HG02588 (cell line): ENCODE measurements around the gene PNPLA1.

Experiments used
- ATAC-seq: cut with Tn5 transposase; IDR thresholded peaks from one replicate; pipeline ENCODE4 v1.9.1; 2021; ENCODE audit warnings: mild to moderate bottlenecking, moderate library complexity; ENCODE audit not compliant: unreplicated experiment

The PNPLA1 gene

DNA sequence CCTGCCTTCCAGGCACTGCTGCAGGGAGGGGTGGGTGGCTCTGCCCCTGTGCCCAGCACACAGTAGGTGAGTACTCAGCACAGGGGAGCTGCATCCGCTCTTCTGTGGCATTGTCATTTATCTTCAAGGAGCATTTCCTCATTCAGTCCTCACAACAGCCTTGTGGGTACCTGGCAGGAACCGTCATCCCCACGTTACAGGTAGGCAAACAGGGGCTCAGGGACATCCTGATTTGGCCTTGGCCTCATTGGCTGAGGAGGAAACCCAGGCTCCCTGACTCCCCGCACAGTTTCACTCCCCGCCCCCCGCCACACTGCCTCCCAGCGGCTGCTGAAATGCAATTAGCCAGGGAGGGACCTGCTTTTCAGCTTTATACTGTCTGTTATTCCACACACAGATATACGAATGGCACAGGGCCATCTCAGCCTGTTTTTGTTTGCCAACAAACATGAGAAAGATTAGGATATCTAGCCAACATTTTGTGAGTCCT, 24.2 kb upstream of the PNPLA1 start:
- ATAC-seq: no peak

DNA sequence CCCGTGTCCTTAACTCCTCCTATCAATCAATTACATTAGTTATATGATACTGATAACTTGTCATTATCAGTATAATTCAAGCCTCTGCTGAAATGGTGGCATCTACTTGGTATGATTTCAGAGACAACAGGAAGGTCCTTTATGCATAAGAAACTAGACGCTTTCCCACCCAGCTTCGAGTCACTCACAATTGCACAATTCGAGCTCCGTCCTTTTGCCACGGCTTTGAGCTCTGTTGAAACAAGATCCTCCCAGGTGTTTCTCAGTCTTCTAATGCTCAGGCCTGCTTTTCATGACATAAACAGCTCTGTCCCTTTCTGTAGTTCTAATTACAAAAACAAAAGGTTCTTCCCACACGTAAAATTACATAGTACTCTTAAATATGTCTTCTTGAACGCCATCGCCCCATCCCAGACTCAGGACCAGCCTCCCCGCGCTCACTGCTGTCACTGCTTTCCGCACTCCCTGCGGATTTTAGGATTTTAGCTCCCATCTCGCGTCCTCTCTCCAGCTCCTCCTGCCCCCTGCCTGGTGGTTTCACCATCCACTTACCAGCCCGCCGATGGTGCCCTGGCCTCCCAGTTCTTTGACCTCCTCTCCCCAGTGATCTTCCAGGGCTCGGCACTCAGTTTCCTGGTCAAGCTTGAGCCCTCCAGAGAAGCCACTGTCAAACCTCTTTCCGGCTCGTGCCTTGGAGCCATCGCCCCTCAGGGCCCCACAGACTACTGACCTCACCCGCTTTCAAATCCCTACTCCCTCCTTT, 23.2 kb upstream of the PNPLA1 start:
- no peak for ATAC-seq

DNA sequence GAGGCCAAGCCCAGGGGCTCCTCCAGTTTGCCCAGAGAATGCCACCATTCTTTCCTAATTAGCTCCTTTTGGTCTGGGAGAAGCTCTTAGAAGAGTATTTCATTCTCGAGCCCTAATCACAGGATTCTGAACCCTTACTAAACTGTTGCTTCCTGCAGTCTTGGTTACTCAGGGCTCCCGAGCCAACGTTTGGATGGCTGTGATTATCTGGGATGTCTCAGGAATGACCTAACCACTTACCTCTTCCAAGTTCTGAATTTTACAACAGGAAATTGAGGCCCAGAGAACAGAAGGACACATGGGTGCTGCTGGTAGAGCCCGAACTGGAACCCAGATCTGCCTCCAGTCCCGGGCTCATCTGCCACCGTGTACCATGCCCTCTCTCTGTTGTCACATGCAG, 22.2 kb upstream of the PNPLA1 start:
- no peak for ATAC-seq

DNA sequence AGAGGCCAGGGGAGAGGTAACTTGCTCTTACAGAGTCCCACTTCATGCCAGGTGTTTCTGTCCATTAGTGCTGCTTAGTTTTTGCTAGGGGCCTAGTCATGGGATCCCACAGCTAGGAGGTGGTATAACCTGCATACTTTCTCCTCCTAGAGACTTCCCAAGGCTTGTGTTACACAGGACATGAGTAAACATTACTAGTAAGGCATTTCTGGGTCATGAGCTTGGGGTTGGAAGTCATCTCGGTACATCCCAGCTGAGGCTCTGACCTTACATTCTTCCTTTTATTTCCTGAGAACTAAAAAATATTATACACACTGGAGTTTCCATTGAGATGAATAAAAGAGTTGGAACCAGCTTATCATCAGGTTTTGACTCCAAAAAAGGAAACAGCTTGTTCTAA, 20.9 kb upstream of the PNPLA1 start:
- no peak for ATAC-seq

DNA sequence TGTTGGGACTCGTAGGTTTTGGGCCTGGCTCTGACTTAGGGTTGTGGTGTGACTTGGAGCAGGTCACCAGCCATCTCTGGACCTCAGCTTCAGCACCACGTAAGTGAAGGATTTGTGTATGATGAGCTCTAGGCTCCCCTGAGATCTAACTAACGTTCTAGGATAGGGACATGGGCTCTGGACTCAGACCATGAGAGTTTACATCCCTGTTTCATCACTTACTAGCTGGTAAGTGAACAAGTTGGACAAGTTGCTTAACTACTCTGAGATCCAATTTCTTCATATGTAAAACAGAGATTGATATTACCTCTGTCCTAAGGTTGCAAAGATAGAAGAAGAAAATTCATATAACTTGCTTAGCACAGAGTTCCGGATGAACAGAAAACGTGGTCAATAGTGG, 20.3 kb upstream of the PNPLA1 start:
- no peak for ATAC-seq

DNA sequence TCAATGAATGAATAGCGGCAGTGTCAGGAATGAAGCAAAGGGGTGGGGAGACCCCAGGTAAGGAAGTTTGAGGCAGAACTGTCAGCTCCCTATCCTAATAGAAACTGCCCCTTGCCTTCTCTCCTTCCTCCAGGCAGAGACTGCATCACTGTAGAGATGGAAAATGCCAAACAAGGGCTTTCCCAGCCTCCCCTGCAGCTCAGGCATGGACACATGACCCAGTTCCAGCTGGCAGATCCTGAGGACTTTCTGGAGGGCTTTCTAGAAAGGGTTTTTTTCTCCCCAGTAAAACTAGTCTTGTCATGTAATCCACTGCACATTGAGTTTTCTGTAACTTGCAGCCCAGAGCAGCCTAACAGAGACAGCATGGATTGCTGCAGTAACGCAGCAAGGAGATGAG, 17.9 kb upstream of the PNPLA1 start:
- ATAC-seq: no peak

DNA sequence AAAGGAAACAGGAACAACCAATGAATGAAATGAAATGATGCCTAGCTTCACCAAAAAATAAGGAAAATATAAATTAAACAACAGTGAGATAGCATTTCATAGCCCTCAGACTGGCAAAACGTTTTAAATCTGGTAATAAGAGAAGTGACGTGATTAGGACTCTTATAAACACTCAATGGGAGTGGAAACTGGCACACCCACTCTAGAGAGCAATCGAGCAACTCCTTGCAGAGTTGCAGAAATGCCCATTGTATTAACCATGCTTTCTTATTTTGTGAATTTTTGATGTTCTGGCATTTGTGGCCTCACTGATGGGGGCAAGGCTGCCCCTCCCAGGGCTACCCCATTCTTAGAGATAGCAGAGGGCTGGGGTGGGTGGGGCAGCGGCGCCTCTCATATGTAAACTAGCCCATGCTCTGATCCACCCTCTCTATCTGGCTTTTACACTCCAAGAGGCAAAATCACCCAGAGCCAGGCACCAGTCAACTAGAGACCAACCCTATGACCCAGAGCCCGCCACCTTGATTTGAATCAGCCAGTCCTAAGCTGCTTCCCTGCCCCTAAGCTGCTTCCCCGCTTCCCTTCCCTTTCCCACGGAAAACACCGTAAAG, 6.4 kb upstream of the PNPLA1 start:
- ATAC-seq: no peak

DNA sequence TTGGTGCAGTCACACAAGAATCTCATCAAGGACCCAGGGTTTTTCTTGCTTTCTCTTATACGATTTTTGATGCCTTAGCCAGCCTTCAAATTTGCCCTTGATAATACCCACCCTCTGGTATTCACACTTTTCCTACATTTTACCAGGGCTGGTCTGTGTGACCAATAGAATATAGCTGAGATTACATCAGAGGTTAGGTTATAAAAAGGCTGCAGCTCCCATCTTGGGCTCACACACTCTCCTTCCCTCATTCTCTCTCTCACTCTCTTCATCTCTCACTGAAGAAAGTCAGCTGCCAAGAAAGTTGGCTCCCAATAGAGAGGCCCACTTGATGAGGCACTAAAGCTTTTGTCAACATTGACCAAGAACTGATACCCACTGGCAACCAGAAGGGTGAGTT, 4.1 kb upstream of the PNPLA1 start:
- no peak for ATAC-seq

DNA sequence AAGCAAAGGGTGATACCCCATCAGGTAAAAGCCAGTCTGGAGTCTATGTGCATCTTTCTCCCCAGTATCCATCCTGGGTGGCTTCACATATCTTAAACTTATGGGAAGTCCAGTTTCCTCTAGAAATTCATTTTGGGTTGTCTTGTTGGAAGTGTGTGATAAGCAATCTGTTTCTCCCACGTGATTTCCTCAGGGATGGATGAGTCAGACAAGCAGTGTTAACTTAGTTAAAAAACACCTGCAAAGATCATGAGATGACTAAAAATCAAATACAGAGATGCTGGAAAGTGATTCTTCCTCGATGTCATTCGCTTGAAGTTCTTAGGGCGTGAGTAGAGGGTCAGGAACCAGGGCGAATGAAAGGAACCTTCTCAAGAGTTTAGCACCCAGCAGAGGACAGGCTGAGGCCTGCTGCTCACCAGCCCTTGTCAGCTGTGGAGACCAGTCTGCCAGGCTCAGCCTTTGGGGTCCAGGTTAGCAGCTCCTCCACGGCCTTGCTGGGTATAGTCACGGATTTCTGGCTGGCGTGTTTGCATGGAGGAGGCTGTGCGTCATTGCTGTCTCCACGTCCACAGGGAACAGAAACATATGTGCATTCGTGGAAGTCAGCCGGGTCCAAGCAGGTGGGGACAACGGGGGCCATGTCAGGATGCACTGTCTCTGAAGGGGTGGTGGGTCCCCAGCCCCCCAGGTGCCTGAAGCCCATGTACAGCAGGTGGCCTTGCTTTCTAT, 2.8 kb upstream of the PNPLA1 start:
- ATAC-seq: no peak

DNA sequence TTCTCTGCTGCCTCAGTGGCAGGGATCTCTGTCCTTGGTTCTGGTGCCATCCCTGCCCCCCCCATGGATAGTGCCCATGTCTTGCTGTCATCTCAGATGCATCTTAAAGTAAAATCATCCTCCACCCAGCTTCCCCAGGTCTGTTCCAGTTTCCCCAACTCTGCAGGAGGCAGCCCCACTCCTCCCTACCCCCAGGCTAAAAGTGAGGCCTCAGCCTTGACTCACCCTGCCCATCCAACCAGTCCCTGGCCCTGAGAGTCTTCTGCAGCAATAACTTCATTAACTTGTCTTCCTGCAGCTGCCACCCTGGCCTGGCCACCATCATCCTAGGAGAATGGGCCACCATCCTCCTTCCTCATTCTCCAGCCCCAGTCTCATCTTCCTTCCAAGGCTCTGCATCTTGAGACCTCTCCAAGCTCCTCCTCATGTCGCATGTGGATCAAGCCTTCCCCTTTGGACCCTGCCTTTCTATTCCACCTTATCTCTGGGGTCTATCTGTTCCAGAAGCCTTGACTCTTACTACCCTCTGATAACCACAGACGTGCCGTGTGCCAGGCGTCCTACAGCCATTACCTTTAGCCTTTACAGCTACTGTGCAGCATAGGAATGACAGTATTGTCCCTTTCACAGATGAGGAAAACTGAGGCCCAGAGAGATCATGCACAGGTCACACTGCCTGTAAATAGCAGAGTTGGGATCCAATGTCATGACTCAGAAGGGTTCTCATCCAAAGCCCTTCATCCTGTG, 2.0 kb upstream of the PNPLA1 start:
- ATAC-seq: no peak

DNA sequence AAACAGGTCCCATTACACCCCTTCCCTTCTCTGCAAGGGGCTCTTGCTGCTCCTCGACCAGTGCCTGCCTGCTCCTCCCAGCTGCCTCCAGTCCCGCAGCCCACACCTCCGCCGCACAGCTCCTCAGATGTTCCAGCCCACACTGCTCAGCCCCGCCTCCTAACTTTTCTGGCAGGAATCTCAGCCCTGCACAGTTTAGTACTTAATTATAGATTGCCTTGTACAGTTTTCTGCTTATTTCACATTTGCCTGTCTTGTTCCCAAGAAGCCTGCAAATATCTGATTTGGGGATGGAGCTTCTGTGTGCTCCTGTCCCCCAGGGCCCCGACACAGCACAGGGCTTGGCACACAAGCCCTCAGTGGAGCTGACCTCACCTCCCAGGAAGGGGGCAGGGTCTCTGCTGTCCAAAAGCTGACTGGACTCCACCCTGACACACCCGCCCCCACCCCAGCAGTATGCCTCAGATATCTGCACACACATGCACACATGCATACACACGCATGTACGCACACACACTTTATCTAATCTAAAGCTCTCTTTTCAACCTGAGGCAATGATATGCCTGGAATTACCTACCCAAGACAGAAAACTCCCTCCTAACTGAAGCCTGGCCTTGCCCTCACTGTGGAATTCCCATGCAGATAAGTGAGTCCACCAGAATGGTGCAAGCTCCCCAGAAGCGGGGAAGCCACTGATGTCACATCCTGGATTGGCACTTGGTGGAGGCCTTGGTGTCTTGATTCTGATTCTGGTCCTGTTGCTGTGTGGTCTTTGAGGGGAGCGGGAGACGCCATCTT, 1.2 kb upstream of the PNPLA1 start:
- no peak for ATAC-seq

DNA sequence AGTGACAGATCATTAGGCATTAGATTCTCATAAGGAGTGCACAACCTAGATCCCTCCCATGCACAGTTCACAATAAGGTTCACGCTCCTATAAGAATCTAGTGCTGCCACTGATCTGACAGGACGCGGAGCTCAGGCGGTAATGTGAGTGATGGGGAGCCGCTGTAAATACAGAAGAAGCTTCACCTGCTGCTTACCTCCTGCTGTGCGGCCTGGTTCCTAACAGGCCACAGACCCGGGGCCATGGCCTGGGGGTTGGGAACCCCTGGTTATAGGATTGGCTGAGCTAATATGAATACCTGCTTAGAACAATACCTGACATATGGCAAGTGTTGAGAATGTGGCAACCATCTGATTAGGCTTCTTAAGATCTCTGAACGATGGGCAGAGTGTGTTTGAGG, 2.4 kb downstream of the PNPLA1 start:
- ATAC-seq: no peak

DNA sequence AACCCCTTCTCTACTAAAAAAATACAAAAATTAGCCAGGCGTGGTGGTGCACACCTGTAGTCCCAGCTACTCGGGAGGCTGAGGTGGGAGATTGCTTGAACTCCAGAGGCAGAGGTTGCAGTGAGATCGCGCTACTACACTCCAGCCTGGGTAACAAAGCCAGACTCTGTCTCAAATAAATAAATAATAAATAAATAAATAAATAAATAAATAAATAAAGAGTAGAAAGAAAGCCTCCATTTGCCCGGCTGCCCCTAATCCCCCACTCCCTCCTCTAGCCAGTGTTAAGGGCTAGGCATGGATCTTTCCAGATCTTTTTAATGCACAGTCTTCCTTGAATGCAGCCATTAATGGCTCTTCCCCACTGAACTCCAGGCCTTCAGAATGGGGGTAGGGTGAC, 3.2 kb downstream of the PNPLA1 start:
- ATAC-seq: no peak

DNA sequence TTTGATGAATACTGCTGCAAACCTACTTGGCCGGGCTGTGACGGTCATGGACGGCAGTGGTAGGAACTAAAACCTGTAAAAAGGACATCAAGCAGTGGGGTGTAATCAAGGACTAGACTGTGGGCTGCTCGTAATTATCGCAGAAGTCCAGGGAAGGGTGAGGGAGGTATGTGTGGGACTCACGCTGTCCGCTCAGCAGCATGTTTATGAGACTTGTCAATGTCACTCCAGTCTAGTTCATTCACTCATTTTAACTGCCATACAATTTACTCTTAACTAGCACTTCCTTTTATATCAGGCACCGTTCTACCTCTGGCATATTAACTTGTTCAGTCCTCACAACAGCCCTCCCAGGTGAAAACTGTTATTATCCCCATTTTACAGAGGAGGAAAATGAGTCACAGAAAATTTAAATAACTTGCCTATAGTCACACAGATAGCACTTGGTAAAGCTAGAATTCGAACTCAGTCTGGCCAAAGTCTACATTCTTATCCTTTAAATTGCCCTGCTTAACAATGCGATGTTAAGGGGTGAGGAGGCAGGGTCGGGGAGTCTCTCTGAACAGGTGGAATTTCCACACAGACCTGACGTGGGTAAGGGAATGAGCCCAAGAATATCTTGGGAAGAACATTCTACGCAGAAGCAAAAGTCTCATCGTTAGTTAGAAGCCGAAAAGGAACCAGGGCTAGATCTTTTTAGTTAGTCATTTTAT, 4.1 kb downstream of the PNPLA1 start:
- ATAC-seq: no peak

DNA sequence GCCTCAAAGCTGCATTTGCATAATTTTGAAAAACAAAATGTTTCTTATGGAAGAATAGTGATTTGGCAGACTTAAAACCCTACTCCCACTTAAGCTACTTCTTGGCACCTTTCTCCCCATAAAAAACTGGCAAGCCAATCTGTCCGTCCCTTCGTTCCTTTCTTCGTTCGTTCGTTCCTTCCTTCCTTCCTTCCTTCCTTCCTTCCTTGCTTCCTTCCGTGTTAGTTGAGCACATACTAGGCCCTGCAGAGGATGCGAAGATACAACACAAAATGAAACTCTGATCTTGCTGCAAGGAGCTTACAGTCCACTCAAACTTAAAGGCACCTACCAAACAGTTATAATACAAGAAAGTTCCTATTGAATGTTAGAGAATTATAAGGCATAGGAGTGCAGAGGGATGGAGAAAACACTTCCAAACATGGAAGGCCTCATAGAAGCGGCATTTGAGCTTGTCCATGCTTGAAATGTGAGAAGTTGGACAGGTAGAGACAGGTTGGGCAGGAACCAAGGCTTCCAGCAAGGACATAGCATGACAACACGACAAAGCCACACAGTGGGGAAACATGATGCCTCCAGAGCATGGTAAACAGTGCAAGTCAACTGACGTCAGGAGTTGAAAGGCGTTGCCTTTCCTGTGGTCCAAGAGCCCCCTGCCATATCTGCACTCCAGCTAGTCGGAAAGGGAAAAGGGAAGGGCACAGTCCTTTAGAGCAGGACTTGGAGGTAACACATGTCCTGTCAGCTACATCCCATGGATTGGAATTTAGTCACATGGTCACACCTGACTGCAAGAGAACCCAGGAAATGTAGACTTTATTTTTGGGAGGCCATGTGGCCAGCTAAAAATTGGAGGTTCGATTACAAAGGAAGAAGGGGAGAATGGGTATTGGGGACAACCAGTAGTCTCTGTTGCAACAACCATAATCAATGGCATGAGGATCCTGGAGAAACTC, 7.0 kb downstream of the PNPLA1 start:
- no peak for ATAC-seq

DNA sequence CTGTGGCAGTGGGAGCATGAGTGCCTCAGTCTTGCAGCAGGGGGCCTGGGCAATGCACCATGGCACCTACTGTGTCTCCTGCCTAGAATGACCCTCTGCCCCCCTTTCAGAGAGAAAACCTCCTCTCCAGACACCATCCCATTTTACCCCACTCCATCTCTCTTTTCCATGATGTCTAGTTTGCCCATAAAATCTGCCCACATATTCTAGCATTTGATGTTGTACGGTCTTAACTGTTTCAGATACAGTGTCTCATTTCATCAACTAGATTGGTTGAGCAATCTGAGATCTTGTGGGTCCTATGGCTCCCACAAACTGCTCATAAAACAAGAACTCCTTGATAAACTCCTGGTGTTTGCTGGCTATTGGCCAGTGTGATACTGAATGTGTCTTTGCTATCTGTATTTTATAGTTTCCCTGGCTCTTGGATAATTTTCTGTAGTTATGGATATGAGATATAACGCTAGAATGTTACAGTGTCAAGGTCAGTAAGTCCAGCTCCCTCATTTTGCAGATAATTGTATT, 8.1 kb downstream of the PNPLA1 start:
- no peak for ATAC-seq

DNA sequence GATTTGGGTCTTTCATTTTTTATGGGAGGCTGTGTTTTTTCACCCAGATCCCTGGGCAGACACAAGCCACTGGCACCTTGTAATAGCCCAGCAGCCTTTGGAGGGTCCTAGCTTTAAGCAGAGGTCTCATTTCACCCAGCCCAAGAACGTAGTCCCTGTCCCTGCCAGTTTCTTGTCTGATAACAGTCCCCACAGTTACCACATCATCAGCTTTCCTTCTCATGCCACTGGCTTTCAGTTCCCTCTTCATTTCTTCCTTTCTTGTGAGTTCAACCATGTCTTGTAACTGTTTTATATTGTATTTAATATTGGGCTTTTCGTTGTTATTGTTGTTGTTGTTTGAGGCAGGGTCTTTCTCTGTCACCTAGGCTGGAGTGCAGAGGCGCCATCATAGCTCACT, 10.6 kb downstream of the PNPLA1 start:
- no peak for ATAC-seq

DNA sequence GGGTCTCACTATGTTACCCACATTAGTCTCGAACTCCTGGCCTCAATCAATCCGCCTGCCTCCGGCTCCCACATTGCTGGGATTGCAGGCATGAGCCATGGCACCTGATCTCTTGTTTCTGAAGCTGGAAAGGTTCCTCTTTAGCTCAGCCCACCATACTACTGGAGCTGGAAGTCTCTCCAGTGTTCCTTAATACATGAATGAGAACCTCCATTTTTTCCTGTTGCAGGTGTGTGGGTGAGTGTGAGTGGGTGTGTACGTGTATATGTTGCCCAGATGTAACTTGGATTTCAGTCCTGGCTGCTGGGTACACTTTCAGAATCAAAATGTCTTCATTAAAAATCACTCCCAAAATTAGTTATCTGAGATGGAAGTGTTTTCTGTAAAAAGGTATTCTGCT, 11.1 kb downstream of the PNPLA1 start:
- no peak for ATAC-seq

DNA sequence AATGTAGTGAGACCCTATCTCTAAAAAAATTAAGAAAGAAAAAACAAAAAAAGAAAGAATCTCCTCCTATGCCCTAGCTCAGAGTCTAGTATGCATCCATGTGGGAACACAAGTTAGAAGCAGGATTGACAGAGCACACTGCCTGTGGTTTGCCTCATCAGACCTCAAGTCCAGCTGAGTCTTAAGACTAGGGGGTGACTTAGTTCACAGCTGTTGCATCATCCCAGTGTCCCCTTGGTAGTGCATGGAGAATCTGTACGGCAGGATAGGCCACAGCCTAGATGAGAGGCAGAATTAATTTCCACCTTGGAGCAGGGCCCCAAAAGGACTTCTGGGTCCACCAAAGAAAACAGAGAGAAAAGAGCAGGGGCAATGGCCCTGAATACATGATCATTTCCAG, 13.7 kb downstream of the PNPLA1 start:
- ATAC-seq: no peak
